A673 (cell line): Measurements from ENCODE around the gene RPL4.

ENCODE experiments used
- CTCF ChIP-seq: fragments of 300-800, 200-600 bp; sonication (generic); conservative IDR thresholded peaks from 2 replicates; pipeline ENCODE4 v1.5.1; 2017; ENCODE audit warnings: low read depth, mild to moderate bottlenecking, antibody characterized with exemption, low read length, moderate library complexity, mixed read lengths
- EZH2 ChIP-seq: fragments of 200-600 bp; sonication (generic); IDR thresholded peaks from 2 replicates; pipeline ENCODE4 v1.6.1; 2017; ENCODE audit warnings: borderline replicate concordance, low read depth, mild to moderate bottlenecking, mixed read lengths, antibody characterized with exemption, low read length; ENCODE audit not compliant: poor library complexity, severe bottlenecking

DNA sequence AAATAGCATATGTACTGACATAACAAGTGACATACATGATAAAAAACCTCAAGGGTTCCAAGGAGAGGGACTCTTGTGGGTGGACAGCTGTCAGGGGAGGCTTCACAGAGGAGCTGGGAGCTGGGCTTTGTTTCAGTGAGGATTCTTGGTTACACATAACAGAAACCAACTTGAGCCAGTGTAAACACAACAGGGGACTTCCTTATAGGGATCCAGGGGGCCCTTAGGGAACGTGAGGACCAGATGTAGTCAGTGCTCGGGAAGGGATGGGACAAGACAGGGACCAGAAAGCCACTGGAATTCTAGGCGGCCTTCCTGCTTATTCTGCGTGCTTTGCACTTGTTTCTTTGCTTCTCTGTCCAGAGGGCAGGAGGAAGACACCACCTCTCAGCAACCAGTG lies 42.0 kb downstream of the RPL4 start:
- TF ChIP-seq CTCF (no peak), EZH2 (no peak)
